ENCODE results near the gene STAC3. TPM values are rescaled to one million over a fixed set of nuclear protein-coding genes. Genes with fewer than 3 reads are reported as not detected.
"Not testable (repeated sequence)": the region's sequence is repeated elsewhere in the genome, so short reads cannot be mapped to it uniquely, and the experiment has no call there.

The STAC3 gene
- polyA plus RNA-seq (2013, experiment 1 of 2; ENCODE audit: insufficient read length), result 3.9 TPM
- 16.3 TPM for polyA plus RNA-seq (2013, experiment 2 of 2; ENCODE audit: insufficient read length)

GRCh38 chr12:57250956-57251355 lies at the start of gene STAC3:
STAC3 (minus strand) TSS chr12:57251187; CDS start chr12:57249636, 1,551 bp downstream.
- no peak for DNase-seq

- no peak for DNase-seq
Observed at GRCh38 chr12:57299514-57300016, 48.6 kb upstream of the STAC3 start.

- peak; percentile 5 for DNase-seq
Observed at GRCh38 chr12:57296291-57296690, 45.3 kb upstream of the STAC3 start.

GRCh38 chr12:57282073-57282472 lies 31.1 kb upstream of the STAC3 start:
- DNase-seq, result not testable (repeated sequence)

- DNase-seq, result peak; percentile 87
Observed at GRCh38 chr12:57280211-57281062, 29.4 kb upstream of the STAC3 start.

- no peak for DNase-seq
Observed at GRCh38 chr12:57278465-57279381, 27.7 kb upstream of the STAC3 start.

GRCh38 chr12:57276935-57277563 lies 26.1 kb upstream of the STAC3 start:
- peak; percentile 35 for DNase-seq

- DNase-seq, result not testable (repeated sequence)
Observed at GRCh38 chr12:57276233-57276632, 25.2 kb upstream of the STAC3 start.

GRCh38 chr12:57273516-57273915 lies 22.5 kb upstream of the STAC3 start:
- DNase-seq, result no peak

GRCh38 chr12:57272337-57273151 lies 21.6 kb upstream of the STAC3 start:
- DNase-seq, result no peak

GRCh38 chr12:57270966-57271470 lies 20.0 kb upstream of the STAC3 start:
- DNase-seq, result no peak

GRCh38 chr12:57268264-57268663 lies 17.3 kb upstream of the STAC3 start:
- DNase-seq, result no peak

GRCh38 chr12:57266681-57267080 lies 15.7 kb upstream of the STAC3 start:
- no peak for DNase-seq

GRCh38 chr12:57263096-57263495 lies 12.1 kb upstream of the STAC3 start:
- no peak for DNase-seq

GRCh38 chr12:57262126-57262822 lies 11.3 kb upstream of the STAC3 start:
- DNase-seq, result no peak

- DNase-seq, result no peak
Observed at GRCh38 chr12:57261428-57261865, 10.5 kb upstream of the STAC3 start.

- no peak for DNase-seq
Observed at GRCh38 chr12:57260366-57260765, 9.4 kb upstream of the STAC3 start.

- DNase-seq, result no peak
Observed at GRCh38 chr12:57258977-57259970, 8.3 kb upstream of the STAC3 start.

- DNase-seq, result no peak
Observed at GRCh38 chr12:57255916-57256315, 4.9 kb upstream of the STAC3 start.

Measured in fibroblast of skin of scalp (primary cell).